WTC11 (cell line): ENCODE results near the gene SNX11. TPM values are rescaled to one million over a fixed set of nuclear protein-coding genes. Genes with fewer than 3 reads are reported as not detected.

Experiments
- ATAC-seq: fragments of 200-7000 bp; cut with Tn5 transposase; 2 replicates; pipeline ENCODE4 v1.10.0; 2021; ENCODE audit warnings: mild to moderate bottlenecking, moderate library complexity
- CTCF ChIA-PET: fragments of 300-600 bp; sonication (Branson Sonifier 250); formaldehyde crosslinking; loops from one replicate; lab custom pipeline; 2021; ENCODE audit warnings: antibody characterized with exemption; lab: Charles Lee
- POLR2A ChIA-PET: fragments of 350-600 bp; sonication (Branson Sonifier 250); formaldehyde crosslinking; loops from one replicate; lab custom pipeline; 2021; ENCODE audit warnings: antibody characterized with exemption; lab: Charles Lee
- DNase-seq: peaks from one replicate; pipeline ENCODE4 v3.0.0; 2021; ENCODE audit warnings: low spot score
- H3K27ac Mint-ChIP-seq: 2 replicates; pipeline ENCODE4 v1.8.0; 2021; ENCODE audit warnings: mixed read lengths
- H3K27me3 Mint-ChIP-seq: 2 replicates; pipeline ENCODE4 v1.8.0; 2021; ENCODE audit warnings: low read depth, mild to moderate bottlenecking, moderate library complexity, mixed read lengths
- H3K36me3 Mint-ChIP-seq: 2 replicates; pipeline ENCODE4 v1.8.0; 2021; ENCODE audit warnings: mixed read lengths
- H3K4me1 Mint-ChIP-seq: 2 replicates; pipeline ENCODE4 v1.8.0; 2022; ENCODE audit warnings: mixed read lengths
- H3K4me3 Mint-ChIP-seq: 2 replicates; pipeline ENCODE4 v1.8.0; 2021; ENCODE audit warnings: mild to moderate bottlenecking, moderate library complexity, mixed read lengths
- H3K9me3 Mint-ChIP-seq: 2 replicates; pipeline ENCODE4 v1.8.0; 2021; ENCODE audit warnings: mixed read lengths
- ELF4 ChIP-seq: sonication (generic); formaldehyde crosslinking; IDR thresholded peaks from 2 replicates; pipeline ENCODE4 v1.8.1; 2022; ENCODE audit warnings: low read depth, mild to moderate bottlenecking, moderate library complexity, missing genetic modification reagents
- EMX1 ChIP-seq: fragments of 250-450 bp; sonication (Bioruptor Pico); IDR thresholded peaks from 2 replicates; pipeline ENCODE4 v1.8.0; 2021; ENCODE audit warnings: mild to moderate bottlenecking
- FOXK1 ChIP-seq: sonication (generic); formaldehyde crosslinking; IDR thresholded peaks from 2 replicates; pipeline ENCODE4 v1.8.0; 2022; ENCODE audit warnings: mild to moderate bottlenecking, moderate library complexity, missing genetic modification reagents
- JAZF1 ChIP-seq: fragments of 250-450 bp; sonication (Bioruptor Pico); IDR thresholded peaks from 2 replicates; pipeline ENCODE4 v1.9.0; 2021; ENCODE audit warnings: moderate library complexity, mild to moderate bottlenecking, inconsistent platforms
- NR3C1 ChIP-seq: sonication (generic); formaldehyde crosslinking; conservative IDR thresholded peaks from 2 replicates; pipeline ENCODE4 v1.8.1; 2023; ENCODE audit warnings: low read depth, mild to moderate bottlenecking, missing genetic modification reagents
- SMAD4 ChIP-seq: sonication (generic); formaldehyde crosslinking; IDR thresholded peaks from 2 replicates; pipeline ENCODE4 v1.8.0; 2022; ENCODE audit warnings: mild to moderate bottlenecking, missing genetic modification reagents
- SOX15 ChIP-seq: fragments of 250-450 bp; sonication (Bioruptor Pico); IDR thresholded peaks from 2 replicates; pipeline ENCODE4 v1.9.0; 2021; ENCODE audit warnings: mild to moderate bottlenecking
- TEAD1 ChIP-seq: sonication (generic); formaldehyde crosslinking; IDR thresholded peaks from 2 replicates; pipeline ENCODE4 v1.8.0; 2022; ENCODE audit warnings: mild to moderate bottlenecking, missing genetic modification reagents
- ZBTB21 ChIP-seq: sonication (generic); formaldehyde crosslinking; IDR thresholded peaks from 2 replicates; pipeline ENCODE4 v1.8.1; 2023; ENCODE audit warnings: mild to moderate bottlenecking, missing genetic modification reagents, borderline replicate concordance
- ZNF121 ChIP-seq: sonication (generic); formaldehyde crosslinking; IDR thresholded peaks from 2 replicates; pipeline ENCODE4 v1.8.0; 2023; ENCODE audit warnings: missing genetic modification reagents
- ZNF219 ChIP-seq: sonication (generic); formaldehyde crosslinking; IDR thresholded peaks from 2 replicates; pipeline ENCODE4 v1.8.0; 2023; ENCODE audit warnings: missing genetic modification reagents, mild to moderate bottlenecking, borderline replicate concordance
- total RNA-seq: library from RNA; stranded (reverse); gene quantifications from 3 replicates; pipeline ENCODE4 v1.2.3, GENCODE V29; 2021
- TF ChIP-seq, protein P1 (sequence below): fragments of 250-450 bp; sonication (Bioruptor Pico); IDR thresholded peaks from 2 replicates; pipeline ENCODE4 v1.9.0; 2021; ENCODE audit warnings: mild to moderate bottlenecking, borderline replicate concordance
- TF ChIP-seq, protein P2 (sequence below): fragments of 250-450 bp; sonication (Bioruptor Pico); IDR thresholded peaks from 2 replicates; pipeline ENCODE4 v1.9.0; 2021; ENCODE audit warnings: mild to moderate bottlenecking
- TF ChIP-seq, protein P3 (sequence below): fragments of 250-450 bp; sonication (Bioruptor Pico); IDR thresholded peaks from 2 replicates; pipeline ENCODE4 v2.1.2; 2022; ENCODE audit warnings: mild to moderate bottlenecking, moderate library complexity
- TF ChIP-seq, protein P4 (sequence below): sonication (generic); formaldehyde crosslinking; conservative IDR thresholded peaks from 2 replicates; pipeline ENCODE4 v1.8.1; 2023; ENCODE audit warnings: mild to moderate bottlenecking, low read depth, missing genetic modification reagents, moderate library complexity
- TF ChIP-seq, protein P5 (sequence below): sonication (generic); formaldehyde crosslinking; IDR thresholded peaks from 2 replicates; pipeline ENCODE4 v1.8.0; 2023; ENCODE audit warnings: missing genetic modification reagents
- TF ChIP-seq, protein P6 (sequence below): sonication (generic); formaldehyde crosslinking; IDR thresholded peaks from 2 replicates; pipeline ENCODE4 v1.8.1; 2022; ENCODE audit warnings: low read depth, missing genetic modification reagents, borderline replicate concordance
- TF ChIP-seq, protein P7 (sequence below): sonication (generic); formaldehyde crosslinking; IDR thresholded peaks from 2 replicates; pipeline ENCODE4 v1.8.0; 2022; ENCODE audit warnings: mild to moderate bottlenecking, missing genetic modification reagents
- TF ChIP-seq, protein P8 (sequence below): sonication (generic); formaldehyde crosslinking; IDR thresholded peaks from 2 replicates; pipeline ENCODE4 v1.8.1; 2023; ENCODE audit warnings: mild to moderate bottlenecking, missing genetic modification reagents

The SNX11 gene
- total RNA-seq, 1 experiment from 2014 or later, result 24.5 TPM

DNA sequence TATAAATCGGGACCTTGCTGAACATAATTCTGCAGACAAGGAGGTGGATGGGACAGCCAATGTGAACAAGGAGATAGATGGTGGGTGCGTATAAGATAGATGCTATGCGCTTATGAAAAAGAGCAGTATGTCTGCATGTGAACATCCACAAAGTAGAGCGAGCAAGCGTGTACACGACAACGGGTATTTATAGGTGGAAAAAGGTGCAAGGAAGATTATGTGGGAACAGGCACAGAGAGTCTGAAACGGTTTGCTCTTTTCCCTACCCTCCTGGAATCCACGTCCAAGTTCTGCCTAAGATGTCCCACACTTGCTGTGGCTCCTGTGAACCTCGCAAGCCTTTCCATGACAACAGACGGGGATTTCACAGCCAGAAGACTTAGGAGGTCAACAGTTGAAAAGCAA lies 43.0 kb downstream of the SNX11 start (continued):
- TF ChIP-seq, protein P1, sequence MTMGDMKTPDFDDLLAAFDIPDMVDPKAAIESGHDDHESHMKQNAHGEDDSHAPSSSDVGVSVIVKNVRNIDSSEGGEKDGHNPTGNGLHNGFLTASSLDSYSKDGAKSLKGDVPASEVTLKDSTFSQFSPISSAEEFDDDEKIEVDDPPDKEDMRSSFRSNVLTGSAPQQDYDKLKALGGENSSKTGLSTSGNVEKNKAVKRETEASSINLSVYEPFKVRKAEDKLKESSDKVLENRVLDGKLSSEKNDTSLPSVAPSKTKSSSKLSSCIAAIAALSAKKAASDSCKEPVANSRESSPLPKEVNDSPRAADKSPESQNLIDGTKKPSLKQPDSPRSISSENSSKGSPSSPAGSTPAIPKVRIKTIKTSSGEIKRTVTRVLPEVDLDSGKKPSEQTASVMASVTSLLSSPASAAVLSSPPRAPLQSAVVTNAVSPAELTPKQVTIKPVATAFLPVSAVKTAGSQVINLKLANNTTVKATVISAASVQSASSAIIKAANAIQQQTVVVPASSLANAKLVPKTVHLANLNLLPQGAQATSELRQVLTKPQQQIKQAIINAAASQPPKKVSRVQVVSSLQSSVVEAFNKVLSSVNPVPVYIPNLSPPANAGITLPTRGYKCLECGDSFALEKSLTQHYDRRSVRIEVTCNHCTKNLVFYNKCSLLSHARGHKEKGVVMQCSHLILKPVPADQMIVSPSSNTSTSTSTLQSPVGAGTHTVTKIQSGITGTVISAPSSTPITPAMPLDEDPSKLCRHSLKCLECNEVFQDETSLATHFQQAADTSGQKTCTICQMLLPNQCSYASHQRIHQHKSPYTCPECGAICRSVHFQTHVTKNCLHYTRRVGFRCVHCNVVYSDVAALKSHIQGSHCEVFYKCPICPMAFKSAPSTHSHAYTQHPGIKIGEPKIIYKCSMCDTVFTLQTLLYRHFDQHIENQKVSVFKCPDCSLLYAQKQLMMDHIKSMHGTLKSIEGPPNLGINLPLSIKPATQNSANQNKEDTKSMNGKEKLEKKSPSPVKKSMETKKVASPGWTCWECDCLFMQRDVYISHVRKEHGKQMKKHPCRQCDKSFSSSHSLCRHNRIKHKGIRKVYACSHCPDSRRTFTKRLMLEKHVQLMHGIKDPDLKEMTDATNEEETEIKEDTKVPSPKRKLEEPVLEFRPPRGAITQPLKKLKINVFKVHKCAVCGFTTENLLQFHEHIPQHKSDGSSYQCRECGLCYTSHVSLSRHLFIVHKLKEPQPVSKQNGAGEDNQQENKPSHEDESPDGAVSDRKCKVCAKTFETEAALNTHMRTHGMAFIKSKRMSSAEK, result no peak
- no peak for TF ChIP-seq EMX1 (CRISPR knock-in tag)
- TF ChIP-seq SMAD4, result no peak
- TF ChIP-seq, protein P2, sequence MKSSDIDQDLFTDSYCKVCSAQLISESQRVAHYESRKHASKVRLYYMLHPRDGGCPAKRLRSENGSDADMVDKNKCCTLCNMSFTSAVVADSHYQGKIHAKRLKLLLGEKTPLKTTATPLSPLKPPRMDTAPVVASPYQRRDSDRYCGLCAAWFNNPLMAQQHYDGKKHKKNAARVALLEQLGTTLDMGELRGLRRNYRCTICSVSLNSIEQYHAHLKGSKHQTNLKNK, result no peak
- no peak for TF ChIP-seq NR3C1
- TF ChIP-seq TEAD1 (CRISPR knock-in tag), result no peak
- TF ChIP-seq FOXK1, result no peak
- TF ChIP-seq SOX15, result no peak
- TF ChIP-seq, protein P3, sequence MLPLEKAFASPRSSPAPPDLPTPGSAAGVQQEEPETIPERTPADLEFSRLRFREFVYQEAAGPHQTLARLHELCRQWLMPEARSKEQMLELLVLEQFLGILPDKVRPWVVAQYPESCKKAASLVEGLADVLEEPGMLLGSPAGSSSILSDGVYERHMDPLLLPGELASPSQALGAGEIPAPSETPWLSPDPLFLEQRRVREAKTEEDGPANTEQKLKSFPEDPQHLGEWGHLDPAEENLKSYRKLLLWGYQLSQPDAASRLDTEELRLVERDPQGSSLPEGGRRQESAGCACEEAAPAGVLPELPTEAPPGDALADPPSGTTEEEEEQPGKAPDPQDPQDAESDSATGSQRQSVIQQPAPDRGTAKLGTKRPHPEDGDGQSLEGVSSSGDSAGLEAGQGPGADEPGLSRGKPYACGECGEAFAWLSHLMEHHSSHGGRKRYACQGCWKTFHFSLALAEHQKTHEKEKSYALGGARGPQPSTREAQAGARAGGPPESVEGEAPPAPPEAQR (CRISPR knock-in tag), result no peak
- TF ChIP-seq, protein P4, sequence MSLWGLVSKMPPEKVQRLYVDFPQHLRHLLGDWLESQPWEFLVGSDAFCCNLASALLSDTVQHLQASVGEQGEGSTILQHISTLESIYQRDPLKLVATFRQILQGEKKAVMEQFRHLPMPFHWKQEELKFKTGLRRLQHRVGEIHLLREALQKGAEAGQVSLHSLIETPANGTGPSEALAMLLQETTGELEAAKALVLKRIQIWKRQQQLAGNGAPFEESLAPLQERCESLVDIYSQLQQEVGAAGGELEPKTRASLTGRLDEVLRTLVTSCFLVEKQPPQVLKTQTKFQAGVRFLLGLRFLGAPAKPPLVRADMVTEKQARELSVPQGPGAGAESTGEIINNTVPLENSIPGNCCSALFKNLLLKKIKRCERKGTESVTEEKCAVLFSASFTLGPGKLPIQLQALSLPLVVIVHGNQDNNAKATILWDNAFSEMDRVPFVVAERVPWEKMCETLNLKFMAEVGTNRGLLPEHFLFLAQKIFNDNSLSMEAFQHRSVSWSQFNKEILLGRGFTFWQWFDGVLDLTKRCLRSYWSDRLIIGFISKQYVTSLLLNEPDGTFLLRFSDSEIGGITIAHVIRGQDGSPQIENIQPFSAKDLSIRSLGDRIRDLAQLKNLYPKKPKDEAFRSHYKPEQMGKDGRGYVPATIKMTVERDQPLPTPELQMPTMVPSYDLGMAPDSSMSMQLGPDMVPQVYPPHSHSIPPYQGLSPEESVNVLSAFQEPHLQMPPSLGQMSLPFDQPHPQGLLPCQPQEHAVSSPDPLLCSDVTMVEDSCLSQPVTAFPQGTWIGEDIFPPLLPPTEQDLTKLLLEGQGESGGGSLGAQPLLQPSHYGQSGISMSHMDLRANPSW (CRISPR knock-in tag), result no peak
- TF ChIP-seq, protein P5, sequence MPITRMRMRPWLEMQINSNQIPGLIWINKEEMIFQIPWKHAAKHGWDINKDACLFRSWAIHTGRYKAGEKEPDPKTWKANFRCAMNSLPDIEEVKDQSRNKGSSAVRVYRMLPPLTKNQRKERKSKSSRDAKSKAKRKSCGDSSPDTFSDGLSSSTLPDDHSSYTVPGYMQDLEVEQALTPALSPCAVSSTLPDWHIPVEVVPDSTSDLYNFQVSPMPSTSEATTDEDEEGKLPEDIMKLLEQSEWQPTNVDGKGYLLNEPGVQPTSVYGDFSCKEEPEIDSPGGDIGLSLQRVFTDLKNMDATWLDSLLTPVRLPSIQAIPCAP (CRISPR knock-in tag), result no peak
- no peak for TF ChIP-seq ZBTB21

DNA sequence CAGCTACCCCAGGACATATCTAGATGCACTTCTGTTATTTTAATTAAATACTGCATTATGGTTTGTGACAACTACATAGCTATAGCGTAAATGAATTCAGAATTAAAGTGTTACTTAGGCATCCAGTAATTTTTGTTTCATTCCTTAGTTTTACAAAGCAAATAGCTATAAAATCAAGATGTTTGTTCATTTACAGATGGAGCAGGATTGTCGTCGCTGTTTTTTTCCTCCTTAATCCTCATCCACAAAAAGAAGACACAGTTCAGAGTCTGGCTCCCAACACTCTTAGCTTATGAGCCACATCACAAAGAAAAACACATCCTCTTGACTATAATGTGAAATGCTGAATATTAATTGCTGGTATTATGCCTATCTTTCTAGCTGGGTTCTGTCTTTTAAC lies 43.7 kb downstream of the SNX11 start:
- ChIA-PET CTCF (interaction anchor here (1.1 to 1.3 kb wide), 3 partner anchors 16 to 104 kb away, joined by 3 to 4 read pairs (median 3); no protein-coding TSS in a partner anchor), POLR2A (no interaction called here)
- H3K27ac Mint-ChIP-seq, result no peak overlapping the region
- H3K4me3 Mint-ChIP-seq, result no peak overlapping the region
- H3K27me3 Mint-ChIP-seq, result peaks cover 15% of the 10 kb centered on the region
- DNase-seq (no peak), ATAC-seq (no peak)
- no peaks in the 10 kb centered on the region for H3K36me3 Mint-ChIP-seq
- peaks cover 38% of the 10 kb centered on the region for H3K4me1 Mint-ChIP-seq
- no peaks in the 10 kb centered on the region for H3K9me3 Mint-ChIP-seq
- TF ChIP-seq ZNF219 (CRISPR knock-in tag) (no peak), SOX15 (no peak), JAZF1 (CRISPR knock-in tag) (no peak), ELF4 (CRISPR knock-in tag) (no peak), ZNF121 (CRISPR knock-in tag) (no peak)
- TF ChIP-seq, protein P6, sequence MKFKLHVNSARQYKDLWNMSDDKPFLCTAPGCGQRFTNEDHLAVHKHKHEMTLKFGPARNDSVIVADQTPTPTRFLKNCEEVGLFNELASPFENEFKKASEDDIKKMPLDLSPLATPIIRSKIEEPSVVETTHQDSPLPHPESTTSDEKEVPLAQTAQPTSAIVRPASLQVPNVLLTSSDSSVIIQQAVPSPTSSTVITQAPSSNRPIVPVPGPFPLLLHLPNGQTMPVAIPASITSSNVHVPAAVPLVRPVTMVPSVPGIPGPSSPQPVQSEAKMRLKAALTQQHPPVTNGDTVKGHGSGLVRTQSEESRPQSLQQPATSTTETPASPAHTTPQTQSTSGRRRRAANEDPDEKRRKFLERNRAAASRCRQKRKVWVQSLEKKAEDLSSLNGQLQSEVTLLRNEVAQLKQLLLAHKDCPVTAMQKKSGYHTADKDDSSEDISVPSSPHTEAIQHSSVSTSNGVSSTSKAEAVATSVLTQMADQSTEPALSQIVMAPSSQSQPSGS (CRISPR knock-in tag), result no peak
- TF ChIP-seq, protein P7, sequence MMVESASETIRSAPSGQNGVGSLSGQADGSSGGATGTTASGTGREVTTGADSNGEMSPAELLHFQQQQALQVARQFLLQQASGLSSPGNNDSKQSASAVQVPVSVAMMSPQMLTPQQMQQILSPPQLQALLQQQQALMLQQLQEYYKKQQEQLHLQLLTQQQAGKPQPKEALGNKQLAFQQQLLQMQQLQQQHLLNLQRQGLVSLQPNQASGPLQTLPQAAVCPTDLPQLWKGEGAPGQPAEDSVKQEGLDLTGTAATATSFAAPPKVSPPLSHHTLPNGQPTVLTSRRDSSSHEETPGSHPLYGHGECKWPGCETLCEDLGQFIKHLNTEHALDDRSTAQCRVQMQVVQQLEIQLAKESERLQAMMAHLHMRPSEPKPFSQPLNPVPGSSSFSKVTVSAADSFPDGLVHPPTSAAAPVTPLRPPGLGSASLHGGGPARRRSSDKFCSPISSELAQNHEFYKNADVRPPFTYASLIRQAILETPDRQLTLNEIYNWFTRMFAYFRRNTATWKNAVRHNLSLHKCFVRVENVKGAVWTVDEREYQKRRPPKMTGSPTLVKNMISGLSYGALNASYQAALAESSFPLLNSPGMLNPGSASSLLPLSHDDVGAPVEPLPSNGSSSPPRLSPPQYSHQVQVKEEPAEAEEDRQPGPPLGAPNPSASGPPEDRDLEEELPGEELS (CRISPR knock-in tag), result no peak
- TF ChIP-seq, protein P8, sequence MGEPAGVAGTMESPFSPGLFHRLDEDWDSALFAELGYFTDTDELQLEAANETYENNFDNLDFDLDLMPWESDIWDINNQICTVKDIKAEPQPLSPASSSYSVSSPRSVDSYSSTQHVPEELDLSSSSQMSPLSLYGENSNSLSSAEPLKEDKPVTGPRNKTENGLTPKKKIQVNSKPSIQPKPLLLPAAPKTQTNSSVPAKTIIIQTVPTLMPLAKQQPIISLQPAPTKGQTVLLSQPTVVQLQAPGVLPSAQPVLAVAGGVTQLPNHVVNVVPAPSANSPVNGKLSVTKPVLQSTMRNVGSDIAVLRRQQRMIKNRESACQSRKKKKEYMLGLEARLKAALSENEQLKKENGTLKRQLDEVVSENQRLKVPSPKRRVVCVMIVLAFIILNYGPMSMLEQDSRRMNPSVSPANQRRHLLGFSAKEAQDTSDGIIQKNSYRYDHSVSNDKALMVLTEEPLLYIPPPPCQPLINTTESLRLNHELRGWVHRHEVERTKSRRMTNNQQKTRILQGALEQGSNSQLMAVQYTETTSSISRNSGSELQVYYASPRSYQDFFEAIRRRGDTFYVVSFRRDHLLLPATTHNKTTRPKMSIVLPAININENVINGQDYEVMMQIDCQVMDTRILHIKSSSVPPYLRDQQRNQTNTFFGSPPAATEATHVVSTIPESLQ (CRISPR knock-in tag), result no peak
